B cell (primary cell): ENCODE data around the gene PEX6.

Experiments used
- EZH2 ChIP-seq: IDR thresholded peaks from 2 replicates; pipeline ENCODE4 v1.6.1; 2012; ENCODE audit warnings: borderline replicate concordance, low read depth, mild to moderate bottlenecking, moderate library complexity, low read length; ENCODE audit not compliant: insufficient read depth, poor library complexity, severe bottlenecking
- TF ChIP-seq, protein P1 (sequence below): fragments of 200-600 bp; IDR thresholded peaks from one replicate; pipeline ENCODE4 v1.8.0; 2022; ENCODE audit warnings: antibody characterized with exemption, mild to moderate bottlenecking

DNA sequence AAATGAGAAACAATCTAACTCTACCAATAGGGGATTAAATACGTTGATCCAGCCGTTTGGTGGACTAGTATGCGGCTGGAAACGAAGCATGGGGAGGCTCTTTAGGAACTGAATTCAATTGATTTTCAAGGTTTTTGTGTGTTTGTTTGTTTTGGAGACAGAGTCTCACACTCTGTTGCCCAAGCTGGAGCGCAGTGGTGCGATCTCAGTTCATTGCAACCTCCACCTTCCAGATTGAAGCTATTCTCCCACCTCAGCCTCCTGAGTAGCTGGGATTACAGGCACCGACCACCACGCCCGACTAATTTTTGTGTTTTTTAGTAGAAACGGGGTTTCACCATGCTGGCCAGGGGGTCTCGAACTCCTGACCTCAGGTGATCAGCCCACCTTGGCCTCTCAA lies 42.6 kb downstream of the PEX6 start:
- no peak for TF ChIP-seq EZH2
- TF ChIP-seq, protein P1, sequence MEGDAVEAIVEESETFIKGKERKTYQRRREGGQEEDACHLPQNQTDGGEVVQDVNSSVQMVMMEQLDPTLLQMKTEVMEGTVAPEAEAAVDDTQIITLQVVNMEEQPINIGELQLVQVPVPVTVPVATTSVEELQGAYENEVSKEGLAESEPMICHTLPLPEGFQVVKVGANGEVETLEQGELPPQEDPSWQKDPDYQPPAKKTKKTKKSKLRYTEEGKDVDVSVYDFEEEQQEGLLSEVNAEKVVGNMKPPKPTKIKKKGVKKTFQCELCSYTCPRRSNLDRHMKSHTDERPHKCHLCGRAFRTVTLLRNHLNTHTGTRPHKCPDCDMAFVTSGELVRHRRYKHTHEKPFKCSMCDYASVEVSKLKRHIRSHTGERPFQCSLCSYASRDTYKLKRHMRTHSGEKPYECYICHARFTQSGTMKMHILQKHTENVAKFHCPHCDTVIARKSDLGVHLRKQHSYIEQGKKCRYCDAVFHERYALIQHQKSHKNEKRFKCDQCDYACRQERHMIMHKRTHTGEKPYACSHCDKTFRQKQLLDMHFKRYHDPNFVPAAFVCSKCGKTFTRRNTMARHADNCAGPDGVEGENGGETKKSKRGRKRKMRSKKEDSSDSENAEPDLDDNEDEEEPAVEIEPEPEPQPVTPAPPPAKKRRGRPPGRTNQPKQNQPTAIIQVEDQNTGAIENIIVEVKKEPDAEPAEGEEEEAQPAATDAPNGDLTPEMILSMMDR = no peak
